Hypothalamus (tissue), 51 donors: ENCODE results near the gene KMO.

ENCODE experiments used
- DNase-seq, 51 donors: peaks; one replicate each; lab custom pipeline; 2025; lab: John Stamatoyannopoulos, UW

KMO gene

GRCh38 chr1:241642593-241642944, 110.4 kb downstream of the KMO start:
- DNase-seq, result no peak

- no peak for DNase-seq
These were observed 112.1 kb downstream of the KMO start for GRCh38 chr1:241644259-241644658.

GRCh38 chr1:241645199-241645598, 113.0 kb downstream of the KMO start:
- no peak for DNase-seq
